CD14-positive monocyte (primary cell): ENCODE results near the gene RALB. TPM values are rescaled to one million over a fixed set of nuclear protein-coding genes. Genes with fewer than 3 reads are reported as not detected.

Experiments used
- DNase-seq, 3 donors: peaks; one replicate each; pipeline ENCODE4 v3.0.0-alpha.2; 2011 to 2022
- H2AFZ ChIP-seq: 2 replicates; pipeline ENCODE4 v1.6.0; 2012; ENCODE audit warnings: mild to moderate bottlenecking, low read depth, low read length, inconsistent platforms; ENCODE audit not compliant: insufficient read depth, poor library complexity, severe bottlenecking
- H3K27ac ChIP-seq, 2 donors: 1 replicate in 1 of 2; 2 replicates in 1 of 2; pipeline ENCODE4 v1.5.1; 2012 to 2013; ENCODE audit warnings: low read length in 2 of 2, control low read depth in 1 of 2, inconsistent platforms in 1 of 2, low read depth in 1 of 2, mild to moderate bottlenecking in 1 of 2
- H3K27me3 ChIP-seq, 2 donors: one replicate each; pipeline versions ENCODE4 v1.6.0 to v1.6.1; 2011 to 2013; ENCODE audit warnings: low read length in 2 of 2; ENCODE audit not compliant: control insufficient read depth in 2 of 2, insufficient read depth in 2 of 2
- H3K36me3 ChIP-seq, 2 donors: replicated peaks in 1 of 2; 1 replicate in 1 of 2; 2 replicates in 1 of 2; pipeline versions ENCODE4 v1.5.1 to v1.6.1; 2012 to 2013; ENCODE audit warnings: low read length in 2 of 2, control low read depth in 1 of 2, inconsistent platforms in 1 of 2, mild to moderate bottlenecking in 1 of 2; ENCODE audit not compliant: insufficient read depth in 2 of 2, control insufficient read depth in 1 of 2
- H3K4me1 ChIP-seq, 2 donors: 1 replicate in 1 of 2; 2 replicates in 1 of 2; pipeline versions ENCODE4 v1.5.1 to v1.6.1; 2012 to 2013; ENCODE audit warnings: low read length in 2 of 2, control low read depth in 1 of 2, inconsistent platforms in 1 of 2, mild to moderate bottlenecking in 1 of 2, moderate library complexity in 1 of 2; ENCODE audit not compliant: insufficient read depth in 2 of 2, control insufficient read depth in 1 of 2
- H3K4me2 ChIP-seq: replicated peaks from 2 replicates; pipeline ENCODE3; 2012; ENCODE audit warnings: low read length, moderate library complexity, mild to moderate bottlenecking; ENCODE audit not compliant: poor library complexity, severe bottlenecking; ENCODE audit errors: extremely low read depth
- H3K4me3 ChIP-seq, 3 experiments: fragments of 200-600 bp in 1 of 3; sonication (generic) in 1 of 3; replicated peaks in 1 of 3; 1 replicate in 2 of 3; 2 replicates in 1 of 3; pipeline ENCODE4 v1.5.1; 2011 to 2013; ENCODE audit warnings: low read length in 3 of 3, mild to moderate bottlenecking in 3 of 3, control low read depth in 2 of 3, low read depth in 2 of 3, inconsistent platforms in 1 of 3, moderate library complexity in 1 of 3
- H3K79me2 ChIP-seq: 2 replicates; pipeline ENCODE4 v1.6.0; 2012; ENCODE audit warnings: mild to moderate bottlenecking, control low read depth, inconsistent platforms, low read length, moderate library complexity; ENCODE audit not compliant: insufficient read depth
- H3K9ac ChIP-seq: 2 replicates; pipeline ENCODE4 v1.6.0; 2017; ENCODE audit warnings: low read length, mild to moderate bottlenecking; ENCODE audit not compliant: insufficient read depth, poor library complexity, severe bottlenecking
- H3K9me3 ChIP-seq, 2 donors: replicated peaks in 1 of 2; 1 replicate in 1 of 2; 2 replicates in 1 of 2; pipeline versions ENCODE4 v1.5.1 to v1.6.1; 2012 to 2013; ENCODE audit warnings: low read length in 2 of 2, control low read depth in 1 of 2; ENCODE audit not compliant: control insufficient read depth in 1 of 2, insufficient read depth in 1 of 2
- H4K20me1 ChIP-seq: 2 replicates; pipeline ENCODE4 v1.6.0; 2012; ENCODE audit warnings: mild to moderate bottlenecking, low read length, control low read depth, moderate library complexity; ENCODE audit not compliant: insufficient read depth
- H3K27ac Mint-ChIP-seq, 7 donors: one replicate each; pipeline ENCODE4 v1.8.0; 2020; ENCODE audit warnings: mild to moderate bottlenecking in 7 of 7, mixed read lengths in 7 of 7, moderate library complexity in 6 of 7, inconsistent platforms in 2 of 7
- H3K27me3 Mint-ChIP-seq, 3 donors: one replicate each; pipeline ENCODE4 v1.8.0; 2021 to 2022; ENCODE audit warnings: low read depth in 3 of 3, mild to moderate bottlenecking in 3 of 3, mixed read lengths in 3 of 3, moderate library complexity in 3 of 3, inconsistent platforms in 1 of 3
- H3K36me3 Mint-ChIP-seq, 2 donors: one replicate each; pipeline ENCODE4 v1.8.0; 2020; ENCODE audit warnings: mixed read lengths in 2 of 2, inconsistent platforms in 1 of 2, mild to moderate bottlenecking in 1 of 2
- H3K4me1 Mint-ChIP-seq: one replicate; pipeline ENCODE4 v1.8.0; 2020; ENCODE audit warnings: mild to moderate bottlenecking, mixed read lengths
- H3K4me3 Mint-ChIP-seq, 2 donors: one replicate each; pipeline ENCODE4 v1.8.0; 2020; ENCODE audit warnings: mild to moderate bottlenecking in 2 of 2, mixed read lengths in 2 of 2, moderate library complexity in 1 of 2
- H3K9me3 Mint-ChIP-seq, 7 donors: one replicate each; pipeline ENCODE4 v1.8.0; 2020 to 2022; ENCODE audit warnings: mixed read lengths in 7 of 7, mild to moderate bottlenecking in 6 of 7, moderate library complexity in 6 of 7, inconsistent platforms in 2 of 7
- CTCF ChIP-seq: fragments of 200-600 bp; IDR thresholded peaks from one replicate; pipeline ENCODE4 v1.8.0; 2022; ENCODE audit warnings: antibody characterized with exemption, mild to moderate bottlenecking
- WGBS: methylation state at CpG from one replicate; pipeline ENCODE4 v1.1.5; 2013; ENCODE audit warnings: missing lambda C conversion rate; ENCODE audit not compliant: insufficient coverage; 5-methylcytosine and 5-hydroxymethylcytosine counted together
- intact Hi-C, 2 donors: fragments of 100-400 bp; cut with micrococcal nuclease; formaldehyde crosslinking; loops; one replicate each; pipeline versions ENCODE4 v1.15.0 to v1.15.1; 2023
- polyA plus RNA-seq, 3 donors: library from polyadenylated mRNA; depleted of rRNA in 1 of 3; unstranded in 2 of 3; stranded (reverse) in 1 of 3; fragments of 300-500 nt in 2 of 3; fragments of >200 nt in 1 of 3; fragmentation: Illumina TruSeq in 2 of 3; gene quantifications; 1 replicate in 2 of 3; 2 replicates in 1 of 3; pipeline ENCODE4 v1.2.3, GENCODE V29; 2012 to 2021

RALB gene
- polyA plus RNA-seq, 3 donors, result 57.2 to 163 (median 139) TPM

- Histone ChIP-seq H3K36me3 (peaks cover 36 to 62% of the 10 kb centered on the region in 2 donors), H3K79me2 (no peaks in the 10 kb centered on the region), H3K4me2 (no peak overlapping the region), H3K4me1 (peaks cover 13 to 16% of the 10 kb centered on the region in 2 donors), H3K9me3 (no peaks in the 10 kb centered on the region), H3K27me3 (no peaks in the 10 kb centered on the region), H2AFZ (no peak overlapping the region), H3K4me3 (no peak overlapping the region), H4K20me1 (peaks cover 7% of the 10 kb centered on the region), H3K9ac (no peak overlapping the region), H3K27ac (peak overlapping the region in 1 of 2 donors; percentile 1)
- TF ChIP-seq CTCF, result no peak
- DNase-seq, result no peak
- H3K27ac Mint-ChIP-seq, result peak overlapping the region in 4 of 7 donors; percentile 1 to 83 (median 39)
- WGBS, result 79% methylated on average over 10 of the region's 12 CpGs
- no peaks in the 10 kb centered on the region for H3K9me3 Mint-ChIP-seq
- H3K27me3 Mint-ChIP-seq, result peaks cover 0 to 5% (median 0%) of the 10 kb centered on the region in 3 donors
- intact Hi-C loops, result no loop called here
- H3K4me1 Mint-ChIP-seq, result peaks cover 29% of the 10 kb centered on the region
- H3K36me3 Mint-ChIP-seq, result peaks cover 53 to 54% of the 10 kb centered on the region in 2 donors
- peak overlapping the region in 1 of 2 donors; percentile 68 for H3K4me3 Mint-ChIP-seq
Measured at GRCh38 chr2:120302301-120302700, 49.6 kb downstream of the RALB start.

- WGBS, result 76% methylated on average over 3 of the region's 6 CpGs
- no peak overlapping the region for H3K27ac ChIP-seq
- intact Hi-C loops, result no loop called here
- H2AFZ ChIP-seq, result no peak overlapping the region
- H3K4me3 Mint-ChIP-seq, result no peak overlapping the region
- peaks cover 29% of the 10 kb centered on the region for H3K4me1 Mint-ChIP-seq
- H3K4me3 ChIP-seq, result no peak overlapping the region
- H3K9me3 ChIP-seq, result no peaks in the 10 kb centered on the region
- H3K9me3 Mint-ChIP-seq, result no peaks in the 10 kb centered on the region
- no peak for TF ChIP-seq CTCF
- peaks cover 44 to 46% of the 10 kb centered on the region in 2 donors for H3K36me3 Mint-ChIP-seq
- no peak overlapping the region for H3K4me2 ChIP-seq
- no peaks in the 10 kb centered on the region for H3K79me2 ChIP-seq
- no peak for DNase-seq
- no peaks in the 10 kb centered on the region for H3K27me3 ChIP-seq
- peak overlapping the region in 2 of 7 donors; percentile 28 to 83 for H3K27ac Mint-ChIP-seq
- peaks cover 0 to 5% (median 0%) of the 10 kb centered on the region in 3 donors for H3K27me3 Mint-ChIP-seq
- peaks cover 13 to 16% of the 10 kb centered on the region in 2 donors for H3K4me1 ChIP-seq
- H4K20me1 ChIP-seq, result peaks cover 3% of the 10 kb centered on the region
- H3K9ac ChIP-seq, result no peak overlapping the region
- H3K36me3 ChIP-seq, result peaks cover 27 to 54% of the 10 kb centered on the region in 2 donors
Measured at GRCh38 chr2:120303177-120303576, 50.5 kb downstream of the RALB start.
